GM19328 (cell line): Measurements from ENCODE around the gene NME9.

ENCODE experiments used
- ATAC-seq: cut with Tn5 transposase; IDR thresholded peaks from one replicate; pipeline ENCODE4 v1.9.1; 2021; ENCODE audit warnings: mild to moderate bottlenecking, moderate library complexity; ENCODE audit not compliant: unreplicated experiment

Gene NME9

DNA sequence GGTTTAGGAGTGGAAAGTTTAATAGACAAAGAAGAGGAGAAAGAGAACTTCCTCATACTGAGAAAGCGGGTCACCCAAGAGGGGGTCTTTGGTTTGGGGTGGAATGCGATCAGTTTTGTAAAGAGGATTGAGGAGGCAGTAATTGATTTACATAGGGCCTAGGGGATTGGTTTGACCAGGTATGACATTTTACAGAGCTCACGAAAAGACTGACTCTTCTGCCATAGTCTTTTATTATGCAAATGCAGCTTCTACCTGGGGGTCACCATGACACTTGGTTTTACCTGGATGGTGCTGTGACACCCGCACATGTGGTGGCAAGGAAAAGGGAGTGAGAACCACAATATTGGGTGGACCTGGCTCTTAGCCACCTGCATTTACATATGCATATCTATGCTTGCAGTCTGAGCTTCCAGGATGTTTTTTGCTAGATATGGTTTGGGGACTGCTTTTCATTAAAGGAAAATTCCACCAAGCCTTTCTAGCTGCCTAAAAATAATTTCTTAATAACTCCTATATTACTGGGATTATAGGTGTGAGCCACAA lies 6.9 kb upstream of the NME9 start:
- ATAC-seq, result no peak

DNA sequence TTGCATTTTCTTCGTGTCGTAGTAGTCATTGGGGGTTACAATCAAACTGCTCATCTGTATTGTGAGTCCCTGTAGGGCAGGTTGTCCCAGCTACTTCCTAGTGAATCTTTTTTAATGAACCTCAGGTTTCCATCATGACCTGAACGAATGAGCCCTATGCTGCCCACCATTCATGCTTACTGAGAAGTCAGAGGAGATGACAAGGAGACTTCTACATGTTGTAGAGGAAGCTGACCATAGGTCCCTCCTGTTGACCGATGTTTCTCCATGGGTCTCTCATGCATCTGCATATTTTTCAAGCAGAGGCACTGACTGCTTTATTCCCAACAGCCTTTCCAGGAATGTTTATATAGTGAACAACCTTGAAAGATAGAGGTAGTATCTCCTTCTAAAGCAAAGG lies 5.0 kb upstream of the NME9 start:
- no peak for ATAC-seq

DNA sequence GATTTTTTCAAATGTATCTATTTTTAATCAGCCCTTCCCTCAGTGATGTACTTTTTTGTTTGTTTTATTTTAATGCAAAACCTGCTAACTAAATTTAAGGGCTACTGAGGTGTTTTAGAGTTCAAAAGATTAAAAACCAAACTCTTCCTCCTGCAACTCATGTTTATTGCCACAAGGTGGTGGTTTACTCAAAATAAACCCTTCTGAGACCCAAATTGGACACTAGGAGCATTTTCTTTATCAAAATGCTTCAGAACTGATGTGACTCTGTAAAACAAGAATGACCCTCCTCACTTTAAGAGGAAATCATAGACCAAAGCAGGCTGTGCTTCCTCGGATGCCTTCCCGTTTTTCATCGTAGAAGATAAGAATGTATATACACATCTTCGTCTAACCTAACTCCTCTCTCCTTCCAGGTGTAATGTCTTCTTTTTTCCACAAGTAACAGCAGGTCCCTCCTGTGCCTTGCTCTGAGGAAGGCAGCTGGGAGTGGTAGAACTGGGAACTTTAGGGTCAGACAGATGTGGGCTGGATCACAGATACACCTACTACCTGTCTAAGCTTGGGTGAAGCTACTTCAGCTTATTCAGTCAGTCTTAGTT lies 2.9 kb upstream of the NME9 start:
- ATAC-seq, result no peak

DNA sequence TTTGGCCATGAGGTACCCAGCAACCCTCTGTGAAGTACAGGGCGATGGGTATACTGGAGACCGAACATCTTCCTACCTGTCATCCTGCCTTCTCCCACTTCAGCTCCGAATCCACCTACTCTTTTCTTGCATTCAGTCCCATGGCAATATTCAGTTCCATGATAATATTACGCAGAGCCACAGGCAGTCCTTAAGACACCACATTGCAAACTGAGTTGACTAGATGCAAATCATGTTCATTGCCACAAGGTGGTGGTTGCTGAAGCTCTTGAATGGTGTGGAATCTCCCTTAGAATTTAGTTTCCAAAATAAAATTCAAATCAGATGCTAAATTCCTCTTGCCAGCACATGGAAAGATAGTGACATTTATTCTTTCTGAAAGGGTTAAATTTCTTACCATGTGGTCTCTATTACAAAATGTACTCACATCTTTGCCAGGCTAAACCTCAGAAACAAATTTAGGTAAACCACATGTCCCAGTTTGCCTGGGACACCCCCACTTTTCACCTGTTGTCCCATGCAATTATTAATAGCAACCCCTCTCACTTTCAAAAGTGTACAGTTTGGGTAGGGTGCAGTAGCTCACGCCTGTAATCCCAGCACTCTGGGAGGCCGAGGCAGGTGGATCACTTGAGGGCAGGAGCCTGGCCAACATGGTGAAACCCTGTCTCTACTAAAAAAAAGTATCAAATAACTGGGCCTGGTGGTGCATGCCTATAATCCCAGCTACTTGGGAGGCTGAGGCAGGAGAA lies 1.7 kb upstream of the NME9 start:
- ATAC-seq, result no peak

DNA sequence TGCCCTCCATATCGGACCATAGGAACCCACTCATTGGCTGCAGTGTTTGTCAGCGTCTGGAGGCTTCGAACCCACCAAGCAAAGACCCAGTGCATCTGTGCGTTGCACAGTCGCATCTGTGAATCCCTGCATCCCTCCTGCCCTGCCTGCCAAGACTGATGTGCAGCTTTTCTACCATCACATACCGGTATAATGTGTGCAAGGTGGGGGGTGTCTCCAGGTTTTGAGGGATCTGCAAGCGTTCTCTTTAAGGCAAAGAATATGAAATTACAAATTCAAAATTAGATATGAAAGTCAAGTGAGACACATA lies 288 bp upstream of the NME9 start:
- no peak for ATAC-seq

DNA sequence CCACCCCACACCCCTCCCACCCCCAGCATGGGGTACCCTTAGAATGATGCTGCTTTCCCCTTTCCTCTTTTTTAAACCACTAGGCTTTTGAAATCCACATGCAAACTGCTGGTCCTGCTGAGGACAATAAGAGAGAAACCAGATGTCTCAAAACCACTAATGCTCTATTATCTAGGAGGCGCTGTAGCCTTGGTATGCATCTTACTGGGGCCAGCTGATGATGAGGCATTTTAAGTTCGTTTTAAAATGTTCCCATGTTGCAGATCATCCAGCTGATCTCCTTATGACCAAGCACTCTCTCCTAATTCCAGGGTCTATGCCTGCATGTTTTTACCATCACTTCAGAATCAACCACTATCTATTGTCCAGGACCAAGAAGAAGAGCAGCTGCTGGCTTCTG lies 1.3 kb downstream of the NME9 start:
- ATAC-seq, result no peak

DNA sequence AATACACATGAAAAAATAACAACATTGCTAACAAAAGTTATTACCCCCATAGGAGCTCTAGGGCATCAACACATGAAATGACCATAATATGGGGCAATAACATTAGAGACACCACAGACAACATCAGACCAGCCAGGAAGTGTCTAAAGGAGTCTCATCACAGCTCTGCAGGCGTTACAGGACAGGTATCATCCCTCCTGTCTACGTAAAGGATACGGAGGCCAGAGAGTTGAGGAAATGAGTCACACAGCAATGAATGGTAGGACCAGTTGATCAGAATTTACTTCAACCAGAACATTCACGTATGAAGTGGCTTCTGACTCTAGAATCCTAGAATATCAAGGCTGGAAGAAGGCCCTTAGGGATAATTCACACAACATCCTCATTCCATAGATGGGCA lies 1.8 kb downstream of the NME9 start:
- no peak for ATAC-seq

DNA sequence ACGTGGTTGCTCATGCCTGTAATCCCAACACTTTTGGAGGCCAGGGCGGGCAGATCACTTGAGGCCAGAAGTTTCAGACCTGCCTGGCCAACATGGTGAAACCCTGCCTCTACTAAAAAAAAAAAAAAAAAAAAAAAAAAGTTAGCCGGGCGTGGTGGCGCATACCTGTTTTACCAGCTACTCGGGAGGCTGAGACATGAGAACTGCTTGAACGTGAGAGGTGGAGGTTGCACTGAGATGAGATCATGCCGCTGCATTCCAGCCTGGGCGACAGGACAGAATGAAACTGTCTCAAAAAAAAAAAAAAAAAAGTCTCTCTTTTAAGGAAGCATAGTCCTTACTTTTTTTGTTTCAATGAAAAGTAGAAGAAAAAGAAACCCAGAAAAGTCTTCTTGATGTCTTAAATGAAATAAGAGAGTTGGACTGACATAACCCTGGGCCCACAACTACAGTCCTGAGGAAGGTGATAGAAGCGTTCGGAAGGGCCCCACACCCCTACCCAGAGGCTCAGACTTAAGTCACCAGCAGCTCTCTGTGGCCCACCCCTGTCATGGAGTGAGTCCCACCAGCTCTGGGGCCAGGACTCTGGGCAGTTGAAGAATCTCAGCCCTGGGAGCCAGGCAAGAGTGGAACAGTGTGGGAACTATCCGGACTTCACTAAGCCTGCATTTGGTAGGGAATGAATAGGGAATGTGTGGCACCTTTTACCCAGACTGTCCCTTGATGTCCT lies 2.6 kb downstream of the NME9 start:
- ATAC-seq, result no peak

DNA sequence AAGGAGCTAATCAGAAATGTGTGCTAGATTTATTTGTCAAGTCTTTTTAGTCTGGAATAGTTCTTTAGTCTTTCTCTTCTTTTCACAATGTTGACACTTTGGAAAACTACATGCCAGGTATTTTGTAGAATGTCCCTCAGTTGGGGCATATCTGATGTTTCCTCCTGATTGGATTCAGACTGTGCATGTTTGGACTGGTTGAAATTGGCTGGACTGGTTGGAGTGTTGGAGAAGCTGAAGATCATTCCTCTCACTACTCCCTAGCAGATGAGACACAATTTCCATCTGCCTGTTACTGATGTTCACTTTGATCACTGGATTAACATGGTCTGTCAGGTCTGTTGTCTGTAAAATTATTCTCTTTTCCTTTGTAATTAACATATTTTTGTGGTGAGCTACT lies 3.7 kb downstream of the NME9 start:
- ATAC-seq, result no peak

DNA sequence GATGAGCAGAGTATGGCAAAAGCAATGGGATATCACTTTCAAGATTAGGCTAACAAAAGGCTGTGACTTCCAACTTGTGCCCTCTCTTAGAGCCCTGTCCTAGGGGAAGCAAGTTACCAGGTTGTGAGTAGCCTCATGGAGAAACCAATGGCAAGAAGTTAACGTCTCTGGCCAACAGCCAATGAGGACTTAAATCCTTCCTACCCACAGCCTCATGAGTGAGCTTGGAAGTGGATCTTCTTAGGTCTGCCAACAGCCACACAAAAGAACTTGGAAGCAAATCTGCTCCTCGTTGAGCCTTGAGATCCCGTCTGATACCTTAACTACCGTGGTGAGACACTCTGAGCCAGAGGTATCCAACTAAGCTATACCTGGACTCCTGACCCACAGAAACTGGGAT lies 5.7 kb downstream of the NME9 start:
- no peak for ATAC-seq

DNA sequence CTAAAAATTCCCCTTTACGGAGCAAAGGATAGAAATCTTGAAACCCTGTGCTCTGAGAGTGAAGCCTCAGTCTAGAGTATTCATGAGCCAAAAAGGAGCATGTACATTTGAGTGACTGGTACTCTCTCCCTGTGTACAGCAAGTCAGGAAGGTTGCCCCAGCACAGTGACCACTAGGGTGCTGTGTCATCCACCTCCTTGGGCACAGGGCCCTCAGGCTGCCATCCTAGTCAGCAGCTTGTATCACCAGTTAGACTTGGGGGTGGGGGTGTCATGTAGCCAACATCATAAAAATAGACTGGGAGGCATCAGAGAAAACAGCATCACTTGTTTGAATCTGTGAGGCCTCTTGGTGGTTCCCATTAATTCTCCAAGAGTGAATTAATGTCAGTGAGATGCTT lies 12.0 kb downstream of the NME9 start:
- no peak for ATAC-seq

DNA sequence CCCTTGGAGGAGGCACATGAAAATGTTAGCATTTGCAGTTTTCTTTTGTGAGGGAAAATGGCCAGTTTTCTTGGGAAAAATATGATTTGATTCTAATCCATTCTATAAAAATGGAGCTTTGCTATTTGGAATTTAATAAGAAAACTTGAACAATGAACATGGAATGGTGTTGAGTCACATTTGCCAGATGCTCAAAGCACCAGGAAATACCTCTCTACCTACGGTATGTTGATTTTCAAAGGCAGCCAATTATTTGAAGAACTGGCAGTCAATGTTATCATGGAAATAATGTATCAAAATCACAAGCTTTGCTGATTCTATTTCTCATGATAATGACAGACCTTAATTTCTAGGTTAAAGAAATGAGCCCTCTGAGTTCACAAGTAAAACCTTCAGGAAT lies 14.9 kb downstream of the NME9 start:
- no peak for ATAC-seq

DNA sequence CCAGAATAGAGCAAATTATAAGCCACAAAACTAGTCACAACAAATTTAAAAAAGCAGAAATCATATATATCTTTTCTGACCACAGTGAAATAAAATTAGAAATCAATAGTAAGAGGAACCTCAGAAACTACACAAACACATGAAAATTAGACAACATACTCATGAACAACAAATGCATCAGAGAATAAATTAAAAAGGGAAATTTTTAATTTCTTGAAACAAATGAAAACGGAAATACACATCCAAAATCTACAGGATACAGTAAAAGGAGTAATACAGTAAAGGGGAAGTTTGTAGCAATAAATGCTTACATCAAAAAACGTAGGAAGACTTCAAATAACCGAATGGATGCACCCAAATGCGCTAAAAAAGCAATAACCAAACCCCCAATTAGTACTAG lies 19.2 kb downstream of the NME9 start:
- ATAC-seq, result no peak

DNA sequence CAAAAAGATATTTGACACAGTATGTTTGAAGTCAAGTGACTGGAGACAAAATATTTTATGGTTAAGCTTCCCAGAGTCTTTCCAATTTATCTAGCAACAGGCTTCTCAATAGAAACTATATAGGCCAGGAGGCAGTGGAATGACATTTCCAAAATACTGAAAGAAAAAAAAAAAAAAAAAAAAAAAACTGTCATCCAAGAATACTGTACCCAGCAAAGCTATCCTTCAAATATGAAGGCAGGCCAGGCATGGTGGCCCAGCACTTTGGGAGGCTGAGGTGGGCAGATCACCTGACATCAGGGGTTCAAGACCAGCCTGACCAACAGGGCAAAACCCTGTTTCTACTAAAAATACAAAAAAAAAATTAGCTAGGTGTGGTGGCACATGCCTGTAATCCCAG lies 20.9 kb downstream of the NME9 start:
- ATAC-seq, result no peak

DNA sequence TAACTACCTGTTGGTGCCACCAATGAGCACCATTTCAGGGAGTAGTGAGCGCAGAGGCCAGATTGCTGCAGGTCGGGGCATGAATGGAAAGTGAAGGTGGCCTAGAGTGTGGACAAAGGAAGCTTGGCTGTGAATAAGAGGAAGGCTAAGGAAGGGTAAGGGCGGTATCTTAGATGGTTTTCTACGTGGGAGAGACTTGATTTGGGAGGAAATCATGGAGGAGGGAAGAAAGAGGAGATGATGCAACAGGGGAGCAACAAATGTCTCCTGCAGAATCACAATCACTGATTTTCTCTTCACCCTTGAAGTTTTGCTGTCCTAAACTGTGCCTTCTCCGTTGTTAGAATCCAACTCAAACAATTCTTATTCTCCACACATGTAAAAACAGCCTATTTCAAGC lies 21.8 kb downstream of the NME9 start:
- no peak for ATAC-seq

DNA sequence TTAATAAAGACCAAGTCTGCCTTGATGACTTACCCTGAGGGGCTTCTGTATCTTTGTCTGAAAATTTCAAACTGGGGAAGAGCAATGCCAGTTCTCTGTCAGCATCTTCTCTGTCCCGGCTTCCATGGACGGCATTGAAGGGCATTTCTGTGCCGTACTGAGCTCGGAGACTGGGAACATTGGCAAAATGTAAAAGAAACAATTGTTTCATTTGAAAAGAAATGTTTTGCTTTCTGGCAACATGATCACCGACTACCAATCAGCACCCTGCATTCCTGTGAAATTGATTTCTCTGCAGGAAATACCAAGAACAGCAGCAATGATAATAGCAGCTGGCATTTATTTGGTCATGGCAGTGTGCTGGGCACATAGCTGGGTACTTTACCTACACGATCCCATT lies 26.2 kb downstream of the NME9 start:
- ATAC-seq, result no peak

DNA sequence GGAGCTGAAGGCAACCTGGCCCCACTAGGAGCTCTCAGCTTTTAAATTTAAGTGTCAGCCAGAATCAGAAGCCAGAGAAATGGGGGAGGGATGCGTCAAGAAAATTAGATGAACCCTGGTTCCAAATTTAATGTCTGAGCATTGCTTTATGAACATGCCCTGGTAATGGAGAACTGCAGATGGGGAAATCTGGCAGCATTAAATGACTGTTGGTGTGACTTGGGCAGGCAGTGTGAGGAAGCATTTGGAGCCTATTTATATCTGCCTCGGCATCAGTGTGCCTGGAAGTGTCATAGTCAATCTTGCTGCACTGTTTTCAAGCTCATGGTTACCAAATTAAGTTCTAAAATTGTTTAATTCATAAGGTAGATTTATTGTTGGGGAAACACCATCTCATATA lies 29.0 kb downstream of the NME9 start:
- ATAC-seq, result no peak

DNA sequence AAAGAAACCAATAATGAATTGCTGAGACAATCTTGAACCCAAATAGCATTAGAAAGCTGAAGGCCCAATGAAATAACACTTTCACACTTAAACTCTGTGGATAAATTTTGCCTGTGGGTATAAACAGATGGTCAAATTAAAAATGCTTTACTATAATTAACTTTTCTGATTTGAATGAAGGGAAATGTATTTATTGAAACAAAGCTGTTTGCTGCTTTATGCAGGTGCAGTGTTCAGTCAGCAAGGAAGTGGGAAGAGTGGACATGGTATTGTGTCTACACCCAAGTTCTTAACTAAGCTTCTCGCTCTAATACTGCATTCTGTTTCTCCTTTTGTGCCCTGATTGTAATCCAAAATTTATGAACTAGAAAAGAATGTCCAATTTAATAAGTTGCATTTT lies 31.8 kb downstream of the NME9 start:
- no peak for ATAC-seq

DNA sequence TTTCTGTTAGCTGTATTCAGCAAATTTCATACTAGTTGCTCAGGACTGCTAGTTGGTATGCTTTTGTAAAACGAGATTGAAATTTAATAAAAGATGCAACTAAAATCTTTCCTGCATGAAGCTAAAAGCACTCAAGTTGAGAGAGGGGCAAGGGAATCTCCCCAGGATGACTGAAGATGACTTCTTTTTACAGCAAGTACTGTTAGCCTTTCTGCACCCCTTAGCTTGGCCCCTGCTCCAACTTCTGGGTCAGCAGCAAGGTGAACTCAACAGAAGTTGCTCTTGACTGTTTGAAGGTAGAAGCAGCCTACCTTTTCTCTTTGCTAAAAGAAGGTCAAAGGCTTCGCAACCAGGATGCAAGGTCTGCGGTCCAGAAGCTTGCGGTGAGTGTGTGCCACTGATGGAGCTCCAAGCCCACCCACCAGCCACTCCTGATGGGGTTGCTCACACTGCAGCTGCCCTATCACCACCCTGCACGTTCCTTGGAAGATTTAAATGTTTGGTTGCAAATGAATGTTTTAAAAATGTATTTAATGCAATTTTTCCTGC lies 32.5 kb downstream of the NME9 start:
- no peak for ATAC-seq

DNA sequence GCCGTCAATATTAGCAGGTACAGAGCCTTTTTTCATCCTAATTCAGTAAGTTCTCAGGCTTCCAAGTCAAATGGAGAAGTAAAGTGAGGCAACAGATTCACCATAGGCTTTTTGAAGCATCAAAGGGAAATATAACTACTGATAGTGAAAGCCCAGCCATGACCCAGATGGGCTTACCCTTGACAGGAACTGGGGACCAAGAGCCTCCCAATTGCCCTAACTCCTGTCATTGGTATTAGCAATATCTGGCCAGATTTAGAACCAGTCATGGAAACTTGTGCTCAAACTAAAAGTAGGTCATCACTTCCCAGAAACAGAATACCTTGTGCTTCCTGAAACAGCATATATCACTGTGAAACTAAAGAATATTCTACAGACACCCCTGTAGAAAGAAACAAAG lies 33.0 kb downstream of the NME9 start:
- ATAC-seq, result no peak

DNA sequence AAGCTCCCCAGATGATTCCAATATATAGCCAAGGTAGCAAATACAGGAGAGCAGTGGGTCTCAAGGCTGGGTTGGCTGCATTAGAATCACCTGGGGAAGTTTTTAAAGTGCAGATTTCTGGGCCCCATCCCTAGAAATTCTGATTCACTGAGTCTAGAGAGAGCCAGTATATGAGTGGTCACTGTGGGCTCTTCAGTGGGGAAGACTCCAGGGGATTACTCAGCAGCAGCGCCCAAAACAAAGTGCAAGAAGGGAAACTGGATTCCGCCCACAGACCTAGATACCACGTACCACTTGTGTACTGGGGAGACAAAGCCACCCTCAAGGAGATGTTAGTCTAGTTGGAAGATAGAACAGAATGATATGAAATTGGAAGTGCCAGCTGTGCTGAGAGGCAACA lies 40.0 kb downstream of the NME9 start:
- ATAC-seq, result no peak

DNA sequence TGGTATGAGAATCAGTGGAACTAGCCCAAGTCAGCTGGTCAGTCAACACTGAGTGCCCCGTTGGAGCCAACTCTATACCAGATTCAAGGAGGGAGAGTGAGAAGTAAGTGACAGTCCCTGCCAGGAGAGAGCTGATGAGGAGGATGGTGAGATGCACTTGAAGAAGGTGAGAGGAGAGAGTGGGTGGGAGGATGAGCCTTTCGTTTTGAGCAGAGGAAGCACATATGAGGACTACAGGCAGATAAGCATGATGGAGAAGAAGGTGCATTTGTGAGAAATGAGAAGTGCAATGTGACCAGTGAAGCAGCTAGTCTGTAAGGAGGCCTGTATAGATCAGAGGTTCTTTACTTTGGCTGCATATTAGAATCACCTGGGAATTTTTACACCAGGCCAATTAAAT lies 40.4 kb downstream of the NME9 start:
- no peak for ATAC-seq
